Uterus (tissue), 4 donors: Measurements from ENCODE around the gene TMEM59. TPM values are rescaled to one million over a fixed set of nuclear protein-coding genes. Genes with fewer than 3 reads are reported as not detected.

Experiments used
- DNase-seq, 2 donors: peaks; one replicate each; pipeline ENCODE4 v3.0.0-alpha.2; 2019 to 2020
- H3K27ac ChIP-seq, 2 donors: fragments of 200-600 bp; sonication (generic); 1 replicate in 1 of 2; 2 replicates in 1 of 2; pipeline ENCODE4 v1.5.1; 2016 to 2018
- H3K27me3 ChIP-seq, 2 donors: fragments of 200-600 bp; sonication (generic); one replicate each; pipeline ENCODE4 v1.5.1; 2018 to 2019; ENCODE audit warnings: control low read depth in 1 of 2
- H3K36me3 ChIP-seq, 2 donors: fragments of 200-600 bp; sonication (generic); one replicate each; pipeline ENCODE4 v1.5.1; 2019; ENCODE audit warnings: control low read depth in 1 of 2
- H3K4me1 ChIP-seq, 2 donors: fragments of 200-600 bp; sonication (generic); one replicate each; pipeline ENCODE4 v1.5.1; 2018 to 2019; ENCODE audit warnings: control low read depth in 1 of 2
- H3K4me3 ChIP-seq, 2 donors: fragments of 200-600 bp; sonication (generic); 1 replicate in 1 of 2; 2 replicates in 1 of 2; pipeline ENCODE4 v1.5.1; 2018 to 2019; ENCODE audit warnings: mild to moderate bottlenecking in 1 of 2
- H3K9me3 ChIP-seq, 2 donors: fragments of 200-600 bp; sonication (generic); one replicate each; pipeline ENCODE4 v1.5.1; 2019; ENCODE audit warnings: control low read depth in 1 of 2
- CTCF ChIP-seq, 4 experiments: fragments of 200-600 bp in 2 of 4; fragments of 450-650 bp in 2 of 4; sonication (generic) in 2 of 4; IDR thresholded peaks; one replicate each; pipeline ENCODE4 v1.5.1; 2016 to 2019; ENCODE audit warnings: antibody characterized with exemption in 4 of 4, mild to moderate bottlenecking in 2 of 4, moderate library complexity in 1 of 4
- POLR2A ChIP-seq, 2 donors: fragments of 450-650 bp; IDR thresholded peaks; one replicate each; pipeline ENCODE4 v1.6.1; 2016; ENCODE audit warnings: antibody characterized with exemption in 2 of 2, mild to moderate bottlenecking in 1 of 2, moderate library complexity in 1 of 2
- intact Hi-C: fragments of 100-400 bp; cut with DNase I; formaldehyde crosslinking; loops from one replicate; pipeline ENCODE4 v1.15.1; 2023; ENCODE audit warnings: low total_unique reads
- total RNA-seq, 4 donors: library from RNA; depleted of rRNA in 3 of 4; stranded (reverse); fragments of >200 nt in 3 of 4; gene quantifications; one replicate each; pipeline versions ENCODE4 v1.1.0 to v1.2.4, GENCODE V29; 2014 to 2023
- donor health status: DM: yes; HTN: yes; CAD: no.

The TMEM59 gene
- 100 to 1,000 TPM in 3 of 4 donors, 10 to 100 TPM in 1; 82.2 to 327 (median 301) TPM for total RNA-seq

DNA sequence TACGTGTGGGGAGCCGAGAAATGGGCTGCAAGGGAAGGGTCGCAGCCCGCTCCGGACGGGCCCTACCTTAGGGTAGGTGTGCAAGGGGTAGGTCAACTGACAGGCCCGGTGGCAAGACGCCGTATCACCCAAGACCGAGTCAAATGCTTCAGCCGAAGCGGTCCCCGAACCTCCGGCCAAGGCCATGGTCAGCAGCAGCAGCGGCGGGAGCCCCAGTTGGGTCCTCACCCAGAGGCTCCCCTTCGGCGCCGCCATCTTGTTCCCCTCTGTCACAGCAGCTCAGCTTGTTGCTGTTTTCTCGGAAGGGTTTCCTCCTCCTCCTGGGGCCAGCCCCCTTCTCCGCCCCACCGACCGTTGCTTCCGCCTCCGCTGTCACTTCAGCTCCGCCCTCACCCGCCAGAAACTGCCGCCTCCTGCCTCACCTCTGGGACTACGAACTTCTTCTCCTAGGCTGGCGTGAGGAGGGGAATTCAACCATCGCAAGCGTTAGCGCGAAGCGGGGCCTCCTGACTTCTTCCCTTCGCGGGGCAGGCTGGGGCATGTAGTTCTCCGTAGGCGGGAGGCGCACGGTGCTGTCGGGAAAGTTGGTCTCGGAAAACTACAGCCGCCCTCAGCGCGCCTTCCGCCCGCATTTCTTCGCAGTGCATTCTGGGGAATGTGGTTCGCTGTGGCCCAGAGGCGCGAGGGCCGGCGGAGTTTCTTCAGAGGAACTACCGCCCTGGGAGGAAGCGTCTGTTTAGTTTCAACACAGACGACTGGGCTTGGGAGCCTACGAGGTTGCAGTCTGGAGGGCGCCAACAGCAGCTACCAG, at the start of gene TMEM59, which contains the start of gene TCEANC2:
TSS of gene TMEM59 (minus strand) at position 271 of the 811 bp plus-strand sequence. CDS start at position 255, 16 bp downstream.
TSS of gene TCEANC2 (plus strand) at position 675 of the 811 bp plus-strand sequence. CDS start 815 bp downstream, outside the sequence.
- TF ChIP-seq POLR2A (IDR thresholded peaks at IDR 0.05): peak; percentile 68 to 77
- TF ChIP-seq CTCF (IDR thresholded peaks at IDR 0.05): peak in 2 of 4 experiments; percentile 17 to 20
- peak within 1 kb of the TSS; percentile 73 to 90 for H3K4me3 ChIP-seq
- peaks cover 0 to 4% of the 10 kb centered on the region in 2 donors for H3K4me1 ChIP-seq
- H3K36me3 ChIP-seq: no peaks in the 10 kb centered on the region
- peak; percentile 97 for DNase-seq
- H3K9me3 ChIP-seq: no peaks in the 10 kb centered on the region
- intact Hi-C loops: no loop called here
- H3K27me3 ChIP-seq: no peaks in the 10 kb centered on the region
- peak within 1 kb of the TSS; percentile 90 to 91 for H3K27ac ChIP-seq

- Histone ChIP-seq H3K4me1 (no peaks in the 10 kb centered on the region), H3K27ac (no peak overlapping the region), H3K36me3 (no peaks in the 10 kb centered on the region), H3K27me3 (no peaks in the 10 kb centered on the region), H3K9me3 (no peaks in the 10 kb centered on the region), H3K4me3 (no peak overlapping the region)
- DNase-seq: no peak
- TF ChIP-seq POLR2A (IDR thresholded peaks at IDR 0.05): no peak
- no peak for TF ChIP-seq CTCF (IDR thresholded peaks at IDR 0.05)
- intact Hi-C loops: no loop called here
Measured at GRCh38 chr1:54100500-54100899, 47.5 kb upstream of the TMEM59 start.

DNA sequence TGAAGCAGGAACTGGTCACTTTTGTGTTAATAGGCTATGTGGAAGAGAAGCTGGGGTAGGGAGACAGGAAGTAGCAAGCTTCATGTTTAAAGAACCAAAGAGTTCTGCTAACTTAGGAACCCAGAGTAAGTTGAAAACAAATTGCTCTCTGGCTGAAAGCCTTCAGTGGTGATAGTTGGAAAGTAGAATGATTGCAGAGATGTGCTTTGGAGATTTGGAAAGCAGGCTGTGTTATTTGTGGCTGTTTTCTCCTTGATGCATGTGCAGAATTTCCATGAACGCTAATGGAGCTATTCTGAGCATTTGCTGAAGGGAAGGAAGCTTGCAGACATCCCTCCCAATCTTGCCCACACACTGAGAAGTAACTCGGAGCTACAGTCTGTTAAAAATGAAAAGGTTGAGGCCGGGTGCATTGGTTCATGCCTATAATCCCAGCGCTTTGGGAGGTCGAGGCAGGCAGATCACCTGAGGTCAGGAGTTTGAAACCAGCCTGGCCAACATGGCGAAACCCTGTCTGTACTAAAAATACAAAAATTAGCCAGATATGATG, 46.1 kb upstream of the TMEM59 start:
- TF ChIP-seq CTCF (IDR thresholded peaks at IDR 0.05): no peak
- TF ChIP-seq POLR2A (IDR thresholded peaks at IDR 0.05): no peak
- no peak for DNase-seq
- Histone ChIP-seq H3K27me3 (no peaks in the 10 kb centered on the region), H3K27ac (no peak overlapping the region), H3K4me1 (no peaks in the 10 kb centered on the region), H3K4me3 (no peak overlapping the region), H3K36me3 (no peaks in the 10 kb centered on the region), H3K9me3 (no peaks in the 10 kb centered on the region)
- intact Hi-C loops: no loop called here

DNA sequence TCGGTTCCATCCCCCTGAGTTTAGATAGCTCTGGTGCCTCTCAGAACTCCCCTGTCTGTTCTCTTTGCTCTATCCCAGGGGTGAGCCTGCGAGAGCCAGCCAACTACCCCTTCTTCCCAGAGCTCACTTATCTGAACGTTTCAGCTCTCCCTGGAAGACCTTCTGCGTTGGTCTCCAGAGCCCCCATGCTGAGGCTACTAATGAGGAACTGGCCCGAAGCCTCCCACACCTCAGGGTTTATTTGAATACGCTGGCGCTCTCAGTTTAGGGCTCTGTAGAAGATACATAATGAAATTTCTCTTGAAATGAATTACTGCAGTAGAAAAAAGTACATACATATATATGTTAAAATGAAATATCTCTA, 43.9 kb upstream of the TMEM59 start:
- Histone ChIP-seq H3K27ac (no peak overlapping the region), H3K27me3 (no peaks in the 10 kb centered on the region), H3K4me3 (no peak overlapping the region), H3K9me3 (no peaks in the 10 kb centered on the region), H3K4me1 (no peaks in the 10 kb centered on the region), H3K36me3 (no peaks in the 10 kb centered on the region)
- TF ChIP-seq POLR2A (IDR thresholded peaks at IDR 0.05): no peak
- intact Hi-C loops: no loop called here
- DNase-seq: no peak

GRCh38 chr1:54096227-54096876, 43.3 kb upstream of the TMEM59 start:
- Histone ChIP-seq H3K27ac (peak overlapping the region in 1 of 2 donors; percentile 32), H3K4me1 (no peaks in the 10 kb centered on the region), H3K9me3 (no peaks in the 10 kb centered on the region), H3K36me3 (no peaks in the 10 kb centered on the region), H3K4me3 (no peak overlapping the region), H3K27me3 (no peaks in the 10 kb centered on the region)
- no peak for DNase-seq
- intact Hi-C loops: no loop called here
- TF ChIP-seq POLR2A (IDR thresholded peaks at IDR 0.05) (no peak), CTCF (IDR thresholded peaks at IDR 0.05) (no peak)
